WI38 (cell line): ENCODE results near the gene SH2D4B.

Source experiments
- H3K4me3 ChIP-seq: 2 replicates; pipeline ENCODE4 v1.5.1; 2011; ENCODE audit warnings: low read depth, mild to moderate bottlenecking, control low read depth, low read length
- TF ChIP-seq, protein P1 (sequence below): IDR thresholded peaks from 2 replicates; pipeline ENCODE4 v1.5.1; 2012; ENCODE audit warnings: low read depth, mild to moderate bottlenecking, control low read depth, low read length

Gene SH2D4B

DNA sequence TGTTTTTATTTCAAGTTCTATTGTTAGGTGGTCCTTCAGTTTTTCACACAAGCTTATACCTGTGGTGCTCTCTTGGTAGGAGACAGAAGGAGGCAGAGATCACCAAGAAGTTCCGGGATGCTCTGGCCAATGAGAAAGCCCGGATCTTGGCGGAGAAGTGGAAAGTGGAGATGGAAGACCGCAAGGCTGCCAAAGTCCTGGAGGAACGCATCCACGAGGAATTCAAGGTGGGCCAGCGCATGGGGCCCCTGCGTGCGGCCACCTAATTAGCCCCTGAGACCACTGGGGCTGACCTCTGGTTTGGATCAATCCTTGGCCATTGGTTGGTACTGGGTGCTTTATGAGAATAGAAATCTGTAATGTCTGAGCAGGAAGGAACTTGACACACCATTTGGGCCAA lies 33.6 kb downstream of the SH2D4B start:
- no peak overlapping the region for H3K4me3 ChIP-seq
- TF ChIP-seq, protein P1, sequence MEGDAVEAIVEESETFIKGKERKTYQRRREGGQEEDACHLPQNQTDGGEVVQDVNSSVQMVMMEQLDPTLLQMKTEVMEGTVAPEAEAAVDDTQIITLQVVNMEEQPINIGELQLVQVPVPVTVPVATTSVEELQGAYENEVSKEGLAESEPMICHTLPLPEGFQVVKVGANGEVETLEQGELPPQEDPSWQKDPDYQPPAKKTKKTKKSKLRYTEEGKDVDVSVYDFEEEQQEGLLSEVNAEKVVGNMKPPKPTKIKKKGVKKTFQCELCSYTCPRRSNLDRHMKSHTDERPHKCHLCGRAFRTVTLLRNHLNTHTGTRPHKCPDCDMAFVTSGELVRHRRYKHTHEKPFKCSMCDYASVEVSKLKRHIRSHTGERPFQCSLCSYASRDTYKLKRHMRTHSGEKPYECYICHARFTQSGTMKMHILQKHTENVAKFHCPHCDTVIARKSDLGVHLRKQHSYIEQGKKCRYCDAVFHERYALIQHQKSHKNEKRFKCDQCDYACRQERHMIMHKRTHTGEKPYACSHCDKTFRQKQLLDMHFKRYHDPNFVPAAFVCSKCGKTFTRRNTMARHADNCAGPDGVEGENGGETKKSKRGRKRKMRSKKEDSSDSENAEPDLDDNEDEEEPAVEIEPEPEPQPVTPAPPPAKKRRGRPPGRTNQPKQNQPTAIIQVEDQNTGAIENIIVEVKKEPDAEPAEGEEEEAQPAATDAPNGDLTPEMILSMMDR: no peak

DNA sequence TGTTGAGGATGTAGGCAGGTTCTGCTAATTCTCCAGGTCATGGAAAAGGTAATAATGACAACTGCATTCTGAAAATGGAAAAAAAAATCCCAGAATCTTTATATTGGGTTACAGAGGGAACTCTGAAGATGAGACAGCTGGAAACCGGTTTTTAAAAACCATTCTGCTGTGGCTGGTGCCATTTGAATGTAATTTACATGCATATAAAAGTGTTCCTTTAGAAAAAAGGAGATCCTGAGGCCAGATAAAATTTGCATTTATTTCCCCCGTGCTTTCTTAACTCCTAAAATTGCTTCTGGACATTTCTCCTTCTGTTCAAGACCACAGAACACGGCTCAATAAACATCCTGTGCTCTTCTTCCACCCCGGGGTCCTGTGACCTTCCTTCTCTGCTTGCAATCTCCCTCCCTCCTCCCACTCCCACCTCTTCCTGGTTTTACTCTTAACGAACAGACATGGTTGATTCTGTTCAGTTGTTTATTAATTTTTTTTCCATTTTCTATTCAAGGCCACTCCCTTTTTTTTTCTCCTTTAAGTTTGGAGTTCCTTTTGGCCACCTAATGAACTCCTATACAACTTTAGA lies 41.6 kb downstream of the SH2D4B start:
- TF ChIP-seq, protein P1: no peak

DNA sequence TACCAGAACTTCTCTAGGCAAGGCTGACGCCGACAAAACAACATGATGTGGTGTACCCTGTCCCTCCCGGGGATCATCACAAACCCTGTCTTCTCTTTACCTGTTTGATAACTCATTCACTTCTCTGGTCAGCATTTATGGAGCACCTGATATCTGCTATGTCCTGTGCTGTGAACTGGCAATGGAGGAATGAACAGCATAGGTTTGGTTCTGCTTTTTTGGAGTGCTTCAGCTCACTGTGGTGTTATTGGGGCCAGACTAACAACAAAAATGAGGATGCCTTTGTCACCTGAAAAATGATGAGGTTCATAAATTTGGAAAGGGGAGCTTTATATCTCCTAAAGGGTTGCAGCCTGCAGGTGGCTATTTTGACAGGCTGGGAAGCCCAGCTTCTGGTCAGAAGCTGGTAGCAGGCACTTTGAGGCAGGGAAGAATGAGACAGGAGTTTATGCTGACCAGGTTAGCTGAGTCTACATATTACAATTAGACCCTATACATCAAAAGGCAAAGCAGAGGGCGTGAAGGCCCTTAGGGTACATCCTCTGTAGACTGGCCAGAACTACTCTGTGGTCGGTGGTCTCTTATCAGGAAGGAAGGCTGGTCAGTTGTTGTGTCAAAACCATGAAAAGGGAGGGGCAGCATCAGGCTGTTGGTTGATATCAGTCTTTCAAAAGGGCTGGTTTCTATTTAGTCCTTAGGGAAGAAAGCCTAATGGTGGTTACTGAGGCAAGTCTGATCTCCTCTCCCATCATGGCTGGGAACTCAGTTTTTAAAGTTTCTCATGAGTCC lies 42.3 kb downstream of the SH2D4B start:
- TF ChIP-seq, protein P1: no peak
- no peak overlapping the region for H3K4me3 ChIP-seq

More for the DNA sequence above, 41.6 kb downstream of the SH2D4B start:
- no peak overlapping the region for H3K4me3 ChIP-seq

DNA sequence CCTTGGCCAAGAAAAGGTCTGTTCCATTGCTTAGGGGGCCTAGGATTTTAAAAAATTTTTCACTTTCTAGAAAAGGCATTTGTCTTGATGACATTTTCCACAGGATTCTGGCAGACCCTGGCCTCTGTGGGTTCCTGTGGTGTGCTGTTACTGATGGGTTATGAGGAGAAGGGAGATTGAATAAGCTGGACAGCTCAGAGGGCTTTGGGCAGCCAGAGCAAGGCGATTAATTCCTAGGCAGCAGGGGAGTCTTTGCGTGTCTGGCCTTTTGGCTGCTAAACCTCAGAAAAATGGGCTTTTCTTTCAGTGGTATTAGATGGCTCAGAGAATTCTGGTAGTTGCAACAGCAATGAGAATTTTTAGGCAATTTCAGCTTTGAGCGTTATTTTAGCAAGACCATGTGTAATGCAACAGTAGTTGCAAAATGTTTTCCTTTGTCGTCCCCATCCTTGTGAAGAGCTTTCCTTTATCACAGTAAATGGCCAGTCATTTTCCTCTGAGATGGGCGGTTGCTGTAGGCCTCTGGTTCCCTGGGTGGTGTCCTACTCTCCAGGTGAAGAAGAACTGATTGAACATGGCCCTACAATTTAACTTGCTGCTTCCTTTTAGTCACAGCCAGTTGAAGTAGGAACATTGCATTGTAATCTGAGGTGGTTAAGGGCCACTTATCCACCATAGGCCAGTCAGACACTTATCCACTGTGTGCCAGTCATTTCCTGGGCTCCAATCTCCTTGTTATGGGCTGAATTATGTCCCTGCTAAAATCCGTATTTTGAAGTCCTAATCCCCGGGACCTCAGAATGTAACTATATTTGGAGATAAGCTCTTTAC lies 43.2 kb downstream of the SH2D4B start:
- TF ChIP-seq, protein P1: no peak
- H3K4me3 ChIP-seq: no peak overlapping the region

DNA sequence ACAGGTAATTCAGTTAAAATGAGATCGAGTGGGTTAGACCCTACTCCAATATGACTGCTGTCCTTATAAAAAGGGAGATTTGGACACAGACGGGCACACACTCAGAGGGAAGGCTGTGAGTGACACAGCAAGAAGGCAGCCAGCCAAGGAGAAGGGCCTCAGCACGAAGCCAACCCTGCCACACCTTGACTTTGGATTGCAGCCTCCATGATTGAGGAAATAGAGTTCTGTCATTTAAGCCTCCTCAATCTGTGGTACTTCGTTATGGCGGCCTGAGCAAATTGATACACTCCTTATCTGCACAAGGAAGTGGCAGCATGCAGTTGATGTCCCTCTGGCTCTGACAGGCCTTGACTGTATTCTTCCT lies 43.8 kb downstream of the SH2D4B start:
- H3K4me3 ChIP-seq: no peak overlapping the region

DNA sequence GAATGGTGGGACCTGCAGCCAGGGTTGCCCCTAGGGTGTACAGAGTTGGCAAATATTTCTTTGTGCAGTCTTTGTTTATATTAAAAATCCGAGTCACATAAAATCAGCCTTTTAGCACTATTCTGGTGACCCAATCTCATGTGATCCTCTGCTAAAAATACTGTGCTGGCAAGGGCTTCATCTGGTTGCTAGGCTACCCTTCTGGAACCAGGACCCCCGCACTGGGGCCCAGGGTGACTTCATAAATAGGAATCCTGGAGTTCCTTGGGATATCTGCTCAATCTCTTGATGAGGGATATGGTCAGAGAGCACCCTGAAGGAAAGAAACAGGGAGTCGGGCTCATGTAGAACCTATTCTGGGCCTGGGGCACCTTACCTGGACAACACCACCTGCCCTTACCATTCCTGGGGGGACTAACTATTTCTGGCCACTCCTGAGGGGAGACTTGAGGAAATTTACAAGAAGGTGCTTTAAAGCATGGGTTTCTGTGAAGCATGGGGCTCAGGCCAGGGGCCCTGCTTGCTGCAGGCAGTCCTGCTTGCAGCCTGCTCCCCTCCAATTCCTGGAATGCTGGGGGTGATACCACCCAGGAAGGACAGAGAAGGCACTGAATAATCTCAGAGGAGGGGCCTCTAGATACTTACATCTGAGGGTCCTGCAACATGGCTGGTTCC lies 44.7 kb downstream of the SH2D4B start:
- TF ChIP-seq, protein P1: no peak
- H3K4me3 ChIP-seq: no peak overlapping the region

More for the DNA sequence above, 43.8 kb downstream of the SH2D4B start:
- TF ChIP-seq, protein P1: no peak
